Liver (tissue), 9 donors: ENCODE measurements around the gene IL12RB2. TPM values are rescaled to one million over a fixed set of nuclear protein-coding genes. Genes with fewer than 3 reads are reported as not detected.

Source experiments
- DNase-seq: peaks from one replicate; pipeline ENCODE4 v3.0.0-alpha.2; 2017; ENCODE audit warnings: low spot score
- H3K27ac ChIP-seq, 2 donors: one replicate each; pipeline ENCODE4 v1.7.0; 2013; ENCODE audit warnings: inconsistent platforms in 2 of 2, low read length in 2 of 2, control low read depth in 1 of 2, low read depth in 1 of 2, mild to moderate bottlenecking in 1 of 2
- H3K27me3 ChIP-seq, 4 donors: one replicate each; pipeline versions ENCODE4 v1.6.1 to v1.7.0; 2013; ENCODE audit warnings: low read length in 3 of 4, inconsistent platforms in 1 of 4, mild to moderate bottlenecking in 1 of 4, moderate library complexity in 1 of 4; ENCODE audit not compliant: control insufficient read depth in 4 of 4, insufficient read depth in 4 of 4
- H3K36me3 ChIP-seq, 4 donors: one replicate each; pipeline versions ENCODE4 v1.6.1 to v1.7.0; 2013; ENCODE audit warnings: low read length in 3 of 4, mild to moderate bottlenecking in 3 of 4, low read depth in 1 of 4, moderate library complexity in 1 of 4; ENCODE audit not compliant: control insufficient read depth in 4 of 4, insufficient read depth in 3 of 4
- H3K4me1 ChIP-seq, 4 donors: one replicate each; pipeline versions ENCODE4 v1.6.1 to v1.7.0; 2013; ENCODE audit warnings: low read length in 3 of 4, mild to moderate bottlenecking in 3 of 4, moderate library complexity in 1 of 4; ENCODE audit not compliant: control insufficient read depth in 4 of 4, insufficient read depth in 4 of 4
- H3K4me3 ChIP-seq, 3 donors: one replicate each; pipeline versions ENCODE4 v1.6.1 to v1.7.0; 2013; ENCODE audit warnings: low read length in 3 of 3, control low read depth in 1 of 3, low read depth in 1 of 3, mild to moderate bottlenecking in 1 of 3
- H3K9ac ChIP-seq, 2 donors: one replicate each; pipeline ENCODE4 v1.7.0; 2013; ENCODE audit warnings: low read length in 2 of 2, mild to moderate bottlenecking in 2 of 2, moderate library complexity in 2 of 2, control low read depth in 1 of 2, low read depth in 1 of 2
- H3K9me3 ChIP-seq, 4 donors: one replicate each; pipeline versions ENCODE4 v1.6.1 to v1.7.0; 2013; ENCODE audit warnings: low read length in 3 of 4; ENCODE audit not compliant: control insufficient read depth in 4 of 4
- ATF3 ChIP-seq: IDR thresholded peaks from 2 replicates; pipeline ENCODE4 v1.6.1; 2016; ENCODE audit warnings: antibody characterized with exemption
- CTCF ChIP-seq: fragments of 150-350 bp; IDR thresholded peaks from 2 replicates; pipeline ENCODE4 v1.5.1; 2017; ENCODE audit warnings: improper control_type of control experiment, low read depth, low read length; ENCODE audit not compliant: missing input control
- EGR1 ChIP-seq, 2 donors: IDR thresholded peaks; 2 replicates each; pipeline ENCODE4 v1.6.1; 2016 to 2018; ENCODE audit warnings: antibody characterized with exemption in 2 of 2, low read depth in 2 of 2
- FOXA1 ChIP-seq: IDR thresholded peaks from 2 replicates; pipeline ENCODE4 v1.6.1; 2016; ENCODE audit warnings: antibody characterized with exemption
- FOXA2 ChIP-seq: IDR thresholded peaks from 2 replicates; pipeline ENCODE4 v1.6.1; 2016; ENCODE audit warnings: antibody characterized with exemption
- HNF4A ChIP-seq, 2 donors: conservative IDR thresholded peaks; 2 replicates each; pipeline ENCODE4 v1.6.1; 2016; ENCODE audit warnings: antibody characterized with exemption in 2 of 2, mild to moderate bottlenecking in 2 of 2
- HNF4G ChIP-seq: IDR thresholded peaks from 2 replicates; pipeline ENCODE4 v1.6.1; 2016; ENCODE audit warnings: antibody characterized with exemption
- MAX ChIP-seq: IDR thresholded peaks from 2 replicates; pipeline ENCODE4 v1.6.1; 2016; ENCODE audit warnings: antibody characterized with exemption
- NR2F2 ChIP-seq: IDR thresholded peaks from 2 replicates; pipeline ENCODE4 v1.6.1; 2016; ENCODE audit warnings: antibody characterized with exemption
- RAD21 ChIP-seq, 2 donors: IDR thresholded peaks; 2 replicates each; pipeline ENCODE4 v1.6.1; 2016; ENCODE audit warnings: antibody characterized with exemption in 2 of 2, mild to moderate bottlenecking in 2 of 2
- REST ChIP-seq: IDR thresholded peaks from 2 replicates; pipeline ENCODE4 v1.6.1; 2016; ENCODE audit warnings: antibody characterized with exemption, mild to moderate bottlenecking
- SP1 ChIP-seq: IDR thresholded peaks from 2 replicates; pipeline ENCODE4 v1.6.1; 2018; ENCODE audit warnings: antibody characterized with exemption, mild to moderate bottlenecking
- TAF1 ChIP-seq: conservative IDR thresholded peaks from 2 replicates; pipeline ENCODE4 v1.6.1; 2016; ENCODE audit warnings: antibody characterized with exemption, mild to moderate bottlenecking
- YY1 ChIP-seq: IDR thresholded peaks from 2 replicates; pipeline ENCODE4 v1.6.1; 2016; ENCODE audit warnings: antibody characterized with exemption, mild to moderate bottlenecking
- WGBS: extraction: QIAGEN DNeasy Blood & Tissue Kit; methylation state at CpG from one replicate; pipeline ENCODE4 v1.1.7; 2013; 5-methylcytosine and 5-hydroxymethylcytosine counted together
- polyA plus RNA-seq, 2 donors: library from polyadenylated mRNA; stranded (reverse) in 1 of 2; unstranded in 1 of 2; fragments of 200-250 nt in 1 of 2; fragments of >200 nt in 1 of 2; fragmentation: Nextera tagmentation in 1 of 2; extraction: Ambion mirVana in 1 of 2; gene quantifications; one replicate each; pipeline versions ENCODE4 v1.2.1 to v1.2.3, GENCODE V29; 2013 to 2015
- total RNA-seq, 2 donors: library from RNA; depleted of rRNA; stranded (reverse); fragments of >200 nt; gene quantifications; one replicate each; pipeline ENCODE4 v1.2.3, GENCODE V29; 2014
- donor health status: healthy.
- donor health status: healthy.
- donor health status: healthy.
- donor health status: healthy.
- donor health status: healthy.

The IL12RB2 gene
- total and polyA plus RNA-seq, 4 donors: 0.06 to 1.3 (median 0.58) TPM

- DNase-seq: no peak
- no peak for TF ChIP-seq NR2F2
- no peak for TF ChIP-seq CTCF
- TF ChIP-seq MAX: no peak
- TF ChIP-seq ATF3: no peak
- no peak for TF ChIP-seq YY1
- no peak for TF ChIP-seq FOXA2
- no peak for TF ChIP-seq SP1
- no peak for TF ChIP-seq EGR1 (IDR thresholded peaks at IDR 0.05; ENCODE audit: low read depth in 2 of 2)
- TF ChIP-seq REST: no peak
- no peak for TF ChIP-seq RAD21 (IDR thresholded peaks at IDR 0.05)
- TF ChIP-seq HNF4A (conservative IDR thresholded peaks at IDR 0.05): no peak
- TF ChIP-seq TAF1: no peak
- TF ChIP-seq FOXA1: no peak
- Histone ChIP-seq H3K9ac (no peak overlapping the region), H3K27me3 (no peaks in the 10 kb centered on the region), H3K4me1 (no peaks in the 10 kb centered on the region), H3K4me3 (no peak overlapping the region), H3K27ac (no peak overlapping the region), H3K9me3 (no peaks in the 10 kb centered on the region), H3K36me3 (no peaks in the 10 kb centered on the region)
- WGBS: 92% methylated on average over 1 of the region's 1 CpG
Measured at GRCh38 chr1:67335411-67335810, 27.7 kb downstream of the IL12RB2 start.

- Histone ChIP-seq H3K4me3 (no peak overlapping the region), H3K27me3 (no peaks in the 10 kb centered on the region), H3K27ac (no peak overlapping the region), H3K9me3 (no peaks in the 10 kb centered on the region), H3K4me1 (no peaks in the 10 kb centered on the region), H3K36me3 (no peaks in the 10 kb centered on the region), H3K9ac (no peak overlapping the region)
- 90% methylated on average over 5 of the region's 5 CpGs for WGBS
- no peak for TF ChIP-seq SP1
- TF ChIP-seq HNF4A (conservative IDR thresholded peaks at IDR 0.05): no peak
- no peak for TF ChIP-seq TAF1
- no peak for TF ChIP-seq NR2F2
- TF ChIP-seq HNF4G: no peak
- TF ChIP-seq YY1: no peak
- no peak for TF ChIP-seq CTCF
- no peak for DNase-seq
Measured at GRCh38 chr1:67336157-67336556, 28.5 kb downstream of the IL12RB2 start.
